Skeletal muscle satellite cell (primary cell): ENCODE measurements around the gene ADAM22.

ENCODE experiments used
- H3K27me3 ChIP-seq: 2 replicates; pipeline ENCODE4 v1.7.0; 2013; ENCODE audit warnings: low read length; ENCODE audit not compliant: control insufficient read depth, insufficient read depth
- H3K36me3 ChIP-seq: 2 replicates; pipeline ENCODE4 v1.7.0; 2013; ENCODE audit warnings: mild to moderate bottlenecking, control low read depth, low read length; ENCODE audit not compliant: insufficient read depth
- H3K4me1 ChIP-seq: 2 replicates; pipeline ENCODE4 v1.7.0; 2013; ENCODE audit warnings: low read length; ENCODE audit not compliant: control insufficient read depth, insufficient read depth
- H3K4me2 ChIP-seq: 2 replicates; pipeline ENCODE4 v1.7.0; 2013; ENCODE audit warnings: mild to moderate bottlenecking, low read length
- H3K4me3 ChIP-seq: 2 replicates; pipeline ENCODE4 v1.7.0; 2013; ENCODE audit warnings: low read length
- H3K9ac ChIP-seq: 2 replicates; pipeline ENCODE4 v1.7.0; 2013; ENCODE audit warnings: mild to moderate bottlenecking, low read depth, low read length, moderate library complexity
- H3K9me3 ChIP-seq: replicated peaks from 2 replicates; pipeline ENCODE4 v1.7.0; 2013; ENCODE audit warnings: mild to moderate bottlenecking, control low read depth, low read length

ADAM22 gene

GRCh38 chr7:87960239-87960638, 26.2 kb downstream of the ADAM22 start:
- Histone ChIP-seq H3K4me1 (no peaks in the 10 kb centered on the region), H3K9me3 (no peaks in the 10 kb centered on the region), H3K4me2 (no peak overlapping the region), H3K4me3 (no peak overlapping the region), H3K27me3 (no peaks in the 10 kb centered on the region), H3K36me3 (no peaks in the 10 kb centered on the region), H3K9ac (no peak overlapping the region)

GRCh38 chr7:87961754-87962153, 27.7 kb downstream of the ADAM22 start:
- Histone ChIP-seq H3K4me2 (no peak overlapping the region), H3K9ac (no peak overlapping the region), H3K4me1 (no peaks in the 10 kb centered on the region), H3K4me3 (no peak overlapping the region), H3K9me3 (no peaks in the 10 kb centered on the region), H3K27me3 (no peaks in the 10 kb centered on the region), H3K36me3 (no peaks in the 10 kb centered on the region)

- H3K4me1 ChIP-seq = no peaks in the 10 kb centered on the region
- H3K9ac ChIP-seq = no peak overlapping the region
- no peaks in the 10 kb centered on the region for H3K27me3 ChIP-seq
- H3K4me2 ChIP-seq = no peak overlapping the region
- H3K36me3 ChIP-seq = no peaks in the 10 kb centered on the region
- H3K9me3 ChIP-seq = no peaks in the 10 kb centered on the region
- H3K4me3 ChIP-seq = no peak overlapping the region
These were observed 32.2 kb downstream of the ADAM22 start for GRCh38 chr7:87966271-87966670.

GRCh38 chr7:87968021-87968420, 34.0 kb downstream of the ADAM22 start:
- Histone ChIP-seq H3K9ac (no peak overlapping the region), H3K4me1 (no peaks in the 10 kb centered on the region), H3K4me2 (no peak overlapping the region), H3K27me3 (no peaks in the 10 kb centered on the region), H3K9me3 (no peaks in the 10 kb centered on the region), H3K36me3 (no peaks in the 10 kb centered on the region), H3K4me3 (no peak overlapping the region)

- Histone ChIP-seq H3K27me3 (no peaks in the 10 kb centered on the region), H3K4me3 (no peak overlapping the region), H3K4me2 (no peak overlapping the region), H3K4me1 (no peaks in the 10 kb centered on the region), H3K36me3 (no peaks in the 10 kb centered on the region), H3K9ac (no peak overlapping the region), H3K9me3 (no peaks in the 10 kb centered on the region)
These were observed 48.1 kb downstream of the ADAM22 start for GRCh38 chr7:87982116-87982515.

GRCh38 chr7:87984088-87984487, 50.0 kb downstream of the ADAM22 start:
- no peaks in the 10 kb centered on the region for H3K9me3 ChIP-seq
- H3K4me2 ChIP-seq = no peak overlapping the region
- no peak overlapping the region for H3K4me3 ChIP-seq
- H3K27me3 ChIP-seq = no peaks in the 10 kb centered on the region
- no peaks in the 10 kb centered on the region for H3K4me1 ChIP-seq
- no peak overlapping the region for H3K9ac ChIP-seq
- H3K36me3 ChIP-seq = no peaks in the 10 kb centered on the region

- Histone ChIP-seq H3K4me3 (no peak overlapping the region), H3K9me3 (no peaks in the 10 kb centered on the region), H3K9ac (no peak overlapping the region), H3K27me3 (no peaks in the 10 kb centered on the region), H3K4me1 (no peaks in the 10 kb centered on the region), H3K36me3 (no peaks in the 10 kb centered on the region), H3K4me2 (no peak overlapping the region)
These were observed 59.2 kb downstream of the ADAM22 start for GRCh38 chr7:87993269-87993668.

- H3K36me3 ChIP-seq = no peaks in the 10 kb centered on the region
- no peak overlapping the region for H3K4me3 ChIP-seq
- no peak overlapping the region for H3K4me2 ChIP-seq
- H3K9ac ChIP-seq = no peak overlapping the region
- no peaks in the 10 kb centered on the region for H3K4me1 ChIP-seq
- no peaks in the 10 kb centered on the region for H3K27me3 ChIP-seq
- no peaks in the 10 kb centered on the region for H3K9me3 ChIP-seq
These were observed 65.2 kb downstream of the ADAM22 start for GRCh38 chr7:87999261-87999660.

- H3K4me1 ChIP-seq = no peaks in the 10 kb centered on the region
- no peaks in the 10 kb centered on the region for H3K9me3 ChIP-seq
- no peaks in the 10 kb centered on the region for H3K27me3 ChIP-seq
- H3K4me3 ChIP-seq = no peak overlapping the region
- H3K4me2 ChIP-seq = no peak overlapping the region
- no peaks in the 10 kb centered on the region for H3K36me3 ChIP-seq
- H3K9ac ChIP-seq = no peak overlapping the region
These were observed 67.9 kb downstream of the ADAM22 start for GRCh38 chr7:88001744-88002530.

GRCh38 chr7:88002617-88003016, 68.6 kb downstream of the ADAM22 start:
- Histone ChIP-seq H3K36me3 (no peaks in the 10 kb centered on the region), H3K4me2 (no peak overlapping the region), H3K9me3 (no peaks in the 10 kb centered on the region), H3K9ac (no peak overlapping the region), H3K27me3 (no peaks in the 10 kb centered on the region), H3K4me1 (no peaks in the 10 kb centered on the region), H3K4me3 (no peak overlapping the region)

- no peak overlapping the region for H3K4me3 ChIP-seq
- H3K9me3 ChIP-seq = no peaks in the 10 kb centered on the region
- H3K27me3 ChIP-seq = no peaks in the 10 kb centered on the region
- no peak overlapping the region for H3K4me2 ChIP-seq
- H3K36me3 ChIP-seq = no peaks in the 10 kb centered on the region
- no peak overlapping the region for H3K9ac ChIP-seq
- no peaks in the 10 kb centered on the region for H3K4me1 ChIP-seq
These were observed 69.5 kb downstream of the ADAM22 start for GRCh38 chr7:88003581-88003980.

- Histone ChIP-seq H3K27me3 (no peaks in the 10 kb centered on the region), H3K4me1 (no peaks in the 10 kb centered on the region), H3K9ac (no peak overlapping the region), H3K36me3 (no peaks in the 10 kb centered on the region), H3K4me2 (no peak overlapping the region), H3K4me3 (no peak overlapping the region), H3K9me3 (no peaks in the 10 kb centered on the region)
These were observed 71.1 kb downstream of the ADAM22 start for GRCh38 chr7:88005191-88005590.
